ENCODE measurements around the gene SERINC2. TPM values are rescaled to one million over a fixed set of nuclear protein-coding genes. Genes with fewer than 3 reads are reported as not detected.
"Not testable (repeated sequence)": the region's sequence is repeated elsewhere in the genome, so short reads cannot be mapped to it uniquely, and the experiment has no call there.

The SERINC2 gene
- total RNA-seq, 1 donor from 2014 or later = 30.4 TPM

- H3K9ac ChIP-seq (ENCODE audit: low read length) = no peak overlapping the region
- no peak overlapping the region for H3K27ac ChIP-seq (ENCODE audit: low read depth, low read length)
- peaks cover 21% of the 10 kb centered on the region for H3K9me3 Mint-ChIP-seq (ENCODE audit: unreplicated experiment)
- no peaks in the 10 kb centered on the region for H3K36me3 ChIP-seq (ENCODE audit: insufficient read depth, low read length)
- H3K4me1 ChIP-seq (ENCODE audit: insufficient read depth, low read length) = no peaks in the 10 kb centered on the region
- H3K4me1 Mint-ChIP-seq (ENCODE audit: low read depth, unreplicated experiment) = peaks cover 8% of the 10 kb centered on the region
- peaks cover 3% of the 10 kb centered on the region for H3K36me3 Mint-ChIP-seq (ENCODE audit: low read depth, unreplicated experiment)
- no peaks in the 10 kb centered on the region for H3K27me3 Mint-ChIP-seq (ENCODE audit: low read depth, unreplicated experiment)
- H3K4me3 ChIP-seq (ENCODE audit: insufficient read depth, low read depth, low read length) = no peak overlapping the region
- no peaks in the 10 kb centered on the region for H3K79me2 ChIP-seq (ENCODE audit: insufficient read depth, low read length)
- TF ChIP-seq EZH2 (IDR thresholded peaks at IDR 0.05; ENCODE audit: insufficient read depth, low read length) = no peak
- TF ChIP-seq, protein P1, sequence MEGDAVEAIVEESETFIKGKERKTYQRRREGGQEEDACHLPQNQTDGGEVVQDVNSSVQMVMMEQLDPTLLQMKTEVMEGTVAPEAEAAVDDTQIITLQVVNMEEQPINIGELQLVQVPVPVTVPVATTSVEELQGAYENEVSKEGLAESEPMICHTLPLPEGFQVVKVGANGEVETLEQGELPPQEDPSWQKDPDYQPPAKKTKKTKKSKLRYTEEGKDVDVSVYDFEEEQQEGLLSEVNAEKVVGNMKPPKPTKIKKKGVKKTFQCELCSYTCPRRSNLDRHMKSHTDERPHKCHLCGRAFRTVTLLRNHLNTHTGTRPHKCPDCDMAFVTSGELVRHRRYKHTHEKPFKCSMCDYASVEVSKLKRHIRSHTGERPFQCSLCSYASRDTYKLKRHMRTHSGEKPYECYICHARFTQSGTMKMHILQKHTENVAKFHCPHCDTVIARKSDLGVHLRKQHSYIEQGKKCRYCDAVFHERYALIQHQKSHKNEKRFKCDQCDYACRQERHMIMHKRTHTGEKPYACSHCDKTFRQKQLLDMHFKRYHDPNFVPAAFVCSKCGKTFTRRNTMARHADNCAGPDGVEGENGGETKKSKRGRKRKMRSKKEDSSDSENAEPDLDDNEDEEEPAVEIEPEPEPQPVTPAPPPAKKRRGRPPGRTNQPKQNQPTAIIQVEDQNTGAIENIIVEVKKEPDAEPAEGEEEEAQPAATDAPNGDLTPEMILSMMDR (IDR thresholded peaks at IDR 0.05; ENCODE audit: insufficient read depth, low read depth, low read length) = no peak
- no peak overlapping the region for H2AFZ ChIP-seq (ENCODE audit: low read depth, low read length)
- H4K20me1 ChIP-seq (ENCODE audit: insufficient read depth, low read length) = no peaks in the 10 kb centered on the region
- no peak overlapping the region for H3K4me2 ChIP-seq (ENCODE audit: low read length)
- FAIRE-seq = no peak
- no peak for DNase-seq (ENCODE audit: low read depth)
- H3K9me3 ChIP-seq (ENCODE audit: insufficient read depth, low read depth, low read length) = no peaks in the 10 kb centered on the region
- no peak overlapping the region for H3K27ac Mint-ChIP-seq (ENCODE audit: unreplicated experiment)
- H3K4me3 Mint-ChIP-seq (ENCODE audit: unreplicated experiment) = no peak overlapping the region
- peaks cover 2% of the 10 kb centered on the region for H3K27me3 ChIP-seq (ENCODE audit: insufficient read depth, low read length)
Measured at GRCh38 chr1:31476891-31477846, 64.2 kb downstream of the SERINC2 start.

DNA sequence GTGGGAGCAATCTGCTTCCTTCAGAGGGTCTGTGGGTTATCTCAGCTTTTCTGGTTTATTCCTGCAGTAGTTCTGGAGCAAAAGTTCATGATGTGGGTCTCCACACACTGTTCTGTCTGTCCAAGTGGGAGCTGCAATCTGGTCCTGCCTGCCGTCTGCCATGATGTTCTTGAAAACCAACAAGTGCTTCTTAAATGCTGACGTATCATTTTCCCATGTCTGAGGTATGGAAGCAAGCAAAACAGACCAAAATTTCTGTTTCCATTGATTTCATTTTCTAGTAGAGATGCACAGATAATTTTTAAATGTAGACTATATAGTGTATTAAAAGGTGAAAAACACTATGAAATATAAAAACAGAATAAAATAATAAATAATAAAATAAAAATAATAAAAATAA lies 65.2 kb downstream of the SERINC2 start:
- no peak overlapping the region for H3K4me2 ChIP-seq (ENCODE audit: low read length)
- H3K27me3 Mint-ChIP-seq (ENCODE audit: low read depth, unreplicated experiment) = no peaks in the 10 kb centered on the region
- TF ChIP-seq EZH2 (IDR thresholded peaks at IDR 0.05; ENCODE audit: insufficient read depth, low read length) = no peak
- TF ChIP-seq, protein P1 (IDR thresholded peaks at IDR 0.05; ENCODE audit: insufficient read depth, low read depth, low read length) = no peak

GRCh38 chr1:31479811-31480210 lies 66.8 kb downstream of the SERINC2 start:
- no peaks in the 10 kb centered on the region for H3K79me2 ChIP-seq (ENCODE audit: insufficient read depth, low read length)
- peaks cover 3% of the 10 kb centered on the region for H3K36me3 Mint-ChIP-seq (ENCODE audit: low read depth, unreplicated experiment)
- FAIRE-seq (no peak), DNase-seq (ENCODE audit: low read depth) (peak; percentile 48)
- H3K4me1 Mint-ChIP-seq (ENCODE audit: low read depth, unreplicated experiment) = peaks cover 8% of the 10 kb centered on the region
- H3K27me3 ChIP-seq (ENCODE audit: insufficient read depth, low read length) = no peaks in the 10 kb centered on the region
- no peaks in the 10 kb centered on the region for H3K4me1 ChIP-seq (ENCODE audit: insufficient read depth, low read length)
- TF ChIP-seq, protein P1 (IDR thresholded peaks at IDR 0.05; ENCODE audit: insufficient read depth, low read depth, low read length) = no peak
- TF ChIP-seq EZH2 (IDR thresholded peaks at IDR 0.05; ENCODE audit: insufficient read depth, low read length) = no peak
- no peak overlapping the region for H3K4me3 Mint-ChIP-seq (ENCODE audit: unreplicated experiment)
- peaks cover 23% of the 10 kb centered on the region for H3K9me3 Mint-ChIP-seq (ENCODE audit: unreplicated experiment)
- H3K27ac Mint-ChIP-seq (ENCODE audit: unreplicated experiment) = no peak overlapping the region
- no peak overlapping the region for H3K9ac ChIP-seq (ENCODE audit: low read length)
- no peak overlapping the region for H2AFZ ChIP-seq (ENCODE audit: low read depth, low read length)
- no peaks in the 10 kb centered on the region for H3K9me3 ChIP-seq (ENCODE audit: insufficient read depth, low read depth, low read length)
- H3K27me3 Mint-ChIP-seq (ENCODE audit: low read depth, unreplicated experiment) = no peaks in the 10 kb centered on the region
- H3K36me3 ChIP-seq (ENCODE audit: insufficient read depth, low read length) = no peaks in the 10 kb centered on the region
- no peaks in the 10 kb centered on the region for H4K20me1 ChIP-seq (ENCODE audit: insufficient read depth, low read length)
- no peak overlapping the region for H3K27ac ChIP-seq (ENCODE audit: low read depth, low read length)
- H3K4me2 ChIP-seq (ENCODE audit: low read length) = no peak overlapping the region
- no peak overlapping the region for H3K4me3 ChIP-seq (ENCODE audit: insufficient read depth, low read depth, low read length)

More for the DNA sequence above, 65.2 kb downstream of the SERINC2 start:
- no peak overlapping the region for H3K9ac ChIP-seq (ENCODE audit: low read length)
- peaks cover 2% of the 10 kb centered on the region for H3K27me3 ChIP-seq (ENCODE audit: insufficient read depth, low read length)
- Mint-ChIP-seq H3K27ac (ENCODE audit: unreplicated experiment) (no peak overlapping the region), H3K36me3 (ENCODE audit: low read depth, unreplicated experiment) (peaks cover 3% of the 10 kb centered on the region), H3K4me1 (ENCODE audit: low read depth, unreplicated experiment) (peaks cover 8% of the 10 kb centered on the region), H3K4me3 (ENCODE audit: unreplicated experiment) (no peak overlapping the region), H3K9me3 (ENCODE audit: unreplicated experiment) (peaks cover 22% of the 10 kb centered on the region)
- no peak overlapping the region for H3K4me3 ChIP-seq (ENCODE audit: insufficient read depth, low read depth, low read length)
- FAIRE-seq (no peak), DNase-seq (ENCODE audit: low read depth) (no peak)
- H3K79me2 ChIP-seq (ENCODE audit: insufficient read depth, low read length) = no peaks in the 10 kb centered on the region
- H3K4me1 ChIP-seq (ENCODE audit: insufficient read depth, low read length) = no peaks in the 10 kb centered on the region
- H3K9me3 ChIP-seq (ENCODE audit: insufficient read depth, low read depth, low read length) = no peaks in the 10 kb centered on the region
- H2AFZ ChIP-seq (ENCODE audit: low read depth, low read length) = no peak overlapping the region
- H3K27ac ChIP-seq (ENCODE audit: low read depth, low read length) = no peak overlapping the region
- H3K36me3 ChIP-seq (ENCODE audit: insufficient read depth, low read length) = no peaks in the 10 kb centered on the region
- H4K20me1 ChIP-seq (ENCODE audit: insufficient read depth, low read length) = no peaks in the 10 kb centered on the region

DNA sequence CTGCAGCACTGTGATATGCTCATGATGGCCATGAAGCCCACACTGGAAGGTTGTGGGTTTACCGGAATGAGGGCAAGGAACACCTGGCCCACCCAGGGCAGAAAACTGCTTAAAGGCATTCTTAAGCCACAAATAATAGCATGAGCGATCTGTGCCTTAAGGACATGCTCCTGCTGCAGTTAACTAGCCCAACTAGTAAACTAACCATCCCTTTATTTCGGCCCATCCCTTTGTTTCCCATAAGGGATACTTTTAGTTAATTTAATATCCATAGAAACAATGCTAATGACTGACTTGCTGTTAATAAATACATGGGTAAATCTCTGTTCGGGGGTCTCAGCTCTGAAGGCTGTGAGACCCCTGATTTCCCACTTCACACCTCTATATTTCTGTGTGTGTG lies 67.4 kb downstream of the SERINC2 start:
- H3K36me3 Mint-ChIP-seq (ENCODE audit: low read depth, unreplicated experiment); H4K20me1 ChIP-seq (ENCODE audit: insufficient read depth, low read length); H2AFZ ChIP-seq (ENCODE audit: low read depth, low read length); H3K4me1 ChIP-seq (ENCODE audit: insufficient read depth, low read length); DNase-seq (ENCODE audit: low read depth); H3K36me3 ChIP-seq (ENCODE audit: insufficient read depth, low read length); H3K27ac ChIP-seq (ENCODE audit: low read depth, low read length); H3K79me2 ChIP-seq (ENCODE audit: insufficient read depth, low read length); H3K4me3 Mint-ChIP-seq (ENCODE audit: unreplicated experiment); H3K4me3 ChIP-seq (ENCODE audit: insufficient read depth, low read depth, low read length); H3K27me3 ChIP-seq (ENCODE audit: insufficient read depth, low read length); H3K27ac Mint-ChIP-seq (ENCODE audit: unreplicated experiment); H3K27me3 Mint-ChIP-seq (ENCODE audit: low read depth, unreplicated experiment); FAIRE-seq; H3K9ac ChIP-seq (ENCODE audit: low read length); H3K4me1 Mint-ChIP-seq (ENCODE audit: low read depth, unreplicated experiment); H3K9me3 ChIP-seq (ENCODE audit: insufficient read depth, low read depth, low read length); H3K4me2 ChIP-seq (ENCODE audit: low read length): not testable (repeated sequence)
- peaks cover 21% of the 10 kb centered on the region for H3K9me3 Mint-ChIP-seq (ENCODE audit: unreplicated experiment)

All from astrocyte (in vitro differentiated cells and primary cell).